NCI-H2029 (cell line): ENCODE measurements around the gene SNAP25.

ENCODE experiments used
- DNase-seq: peaks from one replicate; lab custom pipeline; 2025; lab: John Stamatoyannopoulos, UW

SNAP25 gene

GRCh38 chr20:10304471-10305046 lies 85.9 kb downstream of the SNAP25 start:
- no peak for DNase-seq

GRCh38 chr20:10306440-10307358 lies 88.1 kb downstream of the SNAP25 start:
- DNase-seq: no peak

GRCh38 chr20:10307359-10307735 lies 88.7 kb downstream of the SNAP25 start:
- DNase-seq: no peak

- DNase-seq: no peak
Measured at GRCh38 chr20:10308652-10309051, 90.0 kb downstream of the SNAP25 start.

- no peak for DNase-seq
Measured at GRCh38 chr20:10309326-10309725, 90.7 kb downstream of the SNAP25 start.

- no peak for DNase-seq
Measured at GRCh38 chr20:10312111-10312510, 93.5 kb downstream of the SNAP25 start.

GRCh38 chr20:10313215-10313614 lies 94.6 kb downstream of the SNAP25 start:
- DNase-seq: no peak

GRCh38 chr20:10313701-10314100 lies 95.1 kb downstream of the SNAP25 start:
- DNase-seq: no peak

- DNase-seq: no peak
Measured at GRCh38 chr20:10314198-10314597, 95.6 kb downstream of the SNAP25 start.

- no peak for DNase-seq
Measured at GRCh38 chr20:10315138-10315537, 96.5 kb downstream of the SNAP25 start.

- DNase-seq: no peak
Measured at GRCh38 chr20:10316582-10316981, 98.0 kb downstream of the SNAP25 start.

GRCh38 chr20:10318291-10319024 lies 99.8 kb downstream of the SNAP25 start:
- DNase-seq: no peak

GRCh38 chr20:10319855-10320254 lies 101.2 kb downstream of the SNAP25 start:
- DNase-seq: no peak

- no peak for DNase-seq
Measured at GRCh38 chr20:10321138-10321717, 102.6 kb downstream of the SNAP25 start.

- no peak for DNase-seq
Measured at GRCh38 chr20:10322073-10323012, 103.7 kb downstream of the SNAP25 start.

GRCh38 chr20:10323729-10324128 lies 105.1 kb downstream of the SNAP25 start:
- DNase-seq: no peak

- no peak for DNase-seq
Measured at GRCh38 chr20:10324198-10324847, 105.7 kb downstream of the SNAP25 start.

- no peak for DNase-seq
Measured at GRCh38 chr20:10328897-10329255, 110.2 kb downstream of the SNAP25 start.

GRCh38 chr20:10329387-10330005 lies 110.9 kb downstream of the SNAP25 start:
- no peak for DNase-seq

- no peak for DNase-seq
Measured at GRCh38 chr20:10330071-10330470, 111.4 kb downstream of the SNAP25 start.
